HK-2 (cell line): Measurements from ENCODE around the gene CACNA2D3.
A peak's percentile ranks its signal among the peaks of the same experiment; 100 is the strongest.

Source experiments
- DNase-seq: peaks from one replicate; pipeline ENCODE4 v3.0.0-alpha.2; 2018; ENCODE audit not compliant: unreplicated experiment

Gene CACNA2D3

GRCh38 chr3:54797111-54797510 is 674.8 kb downstream of the CACNA2D3 start:
- no peak for DNase-seq

- no peak for DNase-seq
Observed at GRCh38 chr3:54800478-54800877, 678.1 kb downstream of the CACNA2D3 start.

GRCh38 chr3:54801977-54802376 is 679.6 kb downstream of the CACNA2D3 start:
- DNase-seq = no peak

GRCh38 chr3:54810401-54810800 is 688.0 kb downstream of the CACNA2D3 start:
- DNase-seq = no peak

- DNase-seq = no peak
Observed at GRCh38 chr3:54814224-54814623, 691.9 kb downstream of the CACNA2D3 start.

GRCh38 chr3:54817628-54818027 is 695.3 kb downstream of the CACNA2D3 start:
- no peak for DNase-seq

GRCh38 chr3:54818486-54818885 is 696.1 kb downstream of the CACNA2D3 start:
- DNase-seq = no peak

- DNase-seq = no peak
Observed at GRCh38 chr3:54818942-54819341, 696.6 kb downstream of the CACNA2D3 start.

GRCh38 chr3:54819946-54820345 is 697.6 kb downstream of the CACNA2D3 start:
- DNase-seq = no peak

GRCh38 chr3:54822206-54822605 is 699.9 kb downstream of the CACNA2D3 start:
- DNase-seq = no peak

- no peak for DNase-seq
Observed at GRCh38 chr3:54826251-54826691, 703.9 kb downstream of the CACNA2D3 start.

GRCh38 chr3:54827056-54827687 is 704.8 kb downstream of the CACNA2D3 start:
- no peak for DNase-seq

- no peak for DNase-seq
Observed at GRCh38 chr3:54827776-54828175, 705.4 kb downstream of the CACNA2D3 start.

- DNase-seq = peak; percentile 31
Observed at GRCh38 chr3:54830658-54831057, 708.3 kb downstream of the CACNA2D3 start.

- DNase-seq = no peak
Observed at GRCh38 chr3:54831112-54831511, 708.8 kb downstream of the CACNA2D3 start.

GRCh38 chr3:54832876-54833275 is 710.5 kb downstream of the CACNA2D3 start:
- no peak for DNase-seq

- DNase-seq = no peak
Observed at GRCh38 chr3:54835701-54836100, 713.3 kb downstream of the CACNA2D3 start.

- DNase-seq = peak; percentile 35
Observed at GRCh38 chr3:54836871-54837270, 714.5 kb downstream of the CACNA2D3 start.

- DNase-seq = no peak
Observed at GRCh38 chr3:54837964-54838363, 715.6 kb downstream of the CACNA2D3 start.

- no peak for DNase-seq
Observed at GRCh38 chr3:54841471-54841870, 719.1 kb downstream of the CACNA2D3 start.

- DNase-seq = no peak
Observed at GRCh38 chr3:54843352-54843751, 721.0 kb downstream of the CACNA2D3 start.

GRCh38 chr3:54844211-54844610 is 721.9 kb downstream of the CACNA2D3 start:
- peak; percentile 11 for DNase-seq

- DNase-seq = no peak
Observed at GRCh38 chr3:54845011-54845410, 722.7 kb downstream of the CACNA2D3 start.

- DNase-seq = no peak
Observed at GRCh38 chr3:54845551-54845950, 723.2 kb downstream of the CACNA2D3 start.
